ENCODE results near the gene ZNF354C. TPM values are rescaled to one million over a fixed set of nuclear protein-coding genes. Genes with fewer than 3 reads are reported as not detected.

The ZNF354C gene
- total RNA-seq, 1 donor from 2014 or later, result 7.1 TPM

GRCh38 chr5:179125789-179126505, 65.8 kb downstream of the ZNF354C start:
- H3K9me3 Mint-ChIP-seq, result no peaks in the 10 kb centered on the region
- no peak overlapping the region for H3K4me3 Mint-ChIP-seq
- H3K27me3 Mint-ChIP-seq, result no peaks in the 10 kb centered on the region
- no peak for DNase-seq
- CTCF ChIA-PET, result no interaction called here
- POLR2A ChIA-PET, result no interaction called here
- H3K27ac Mint-ChIP-seq, result no peak overlapping the region
- H3K36me3 Mint-ChIP-seq (ENCODE audit: low read depth), result no peaks in the 10 kb centered on the region
- H3K4me1 Mint-ChIP-seq, result no peaks in the 10 kb centered on the region
- no peak for ATAC-seq (ENCODE audit: low read depth)
- no peak for TF ChIP-seq CTCF (IDR thresholded peaks at IDR 0.05)
- intact Hi-C loops (cut with micrococcal nuclease), result no loop called here

GRCh38 chr5:179126506-179126991, 66.4 kb downstream of the ZNF354C start:
- no peaks in the 10 kb centered on the region for H3K4me1 Mint-ChIP-seq
- no peaks in the 10 kb centered on the region for H3K9me3 Mint-ChIP-seq
- H3K27me3 Mint-ChIP-seq, result no peaks in the 10 kb centered on the region
- ATAC-seq (ENCODE audit: low read depth) (no peak), DNase-seq (no peak)
- ChIA-PET POLR2A (no interaction called here), CTCF (no interaction called here)
- H3K36me3 Mint-ChIP-seq (ENCODE audit: low read depth), result no peaks in the 10 kb centered on the region
- intact Hi-C loops (cut with micrococcal nuclease), result no loop called here
- H3K4me3 Mint-ChIP-seq, result no peak overlapping the region
- no peak for TF ChIP-seq CTCF (IDR thresholded peaks at IDR 0.05)
- H3K27ac Mint-ChIP-seq, result no peak overlapping the region

- Mint-ChIP-seq H3K27me3 (no peaks in the 10 kb centered on the region), H3K4me3 (no peak overlapping the region), H3K36me3 (ENCODE audit: low read depth) (no peaks in the 10 kb centered on the region), H3K27ac (no peak overlapping the region), H3K4me1 (no peaks in the 10 kb centered on the region), H3K9me3 (no peaks in the 10 kb centered on the region)
- no peak for TF ChIP-seq CTCF (IDR thresholded peaks at IDR 0.05)
- ATAC-seq (ENCODE audit: low read depth) (no peak), DNase-seq (no peak)
- ChIA-PET CTCF (no interaction called here), POLR2A (no interaction called here)
- intact Hi-C loops (cut with micrococcal nuclease), result no loop called here
These were observed 67.2 kb downstream of the ZNF354C start for GRCh38 chr5:179127136-179128040.

- no peak for TF ChIP-seq CTCF (IDR thresholded peaks at IDR 0.05)
- no peak for DNase-seq
- intact Hi-C loops (cut with micrococcal nuclease), result no loop called here
- Mint-ChIP-seq H3K9me3 (no peaks in the 10 kb centered on the region), H3K4me1 (no peaks in the 10 kb centered on the region), H3K36me3 (ENCODE audit: low read depth) (no peaks in the 10 kb centered on the region), H3K27me3 (no peaks in the 10 kb centered on the region), H3K4me3 (no peak overlapping the region), H3K27ac (no peak overlapping the region)
- no peak for ATAC-seq (ENCODE audit: low read depth)
- ChIA-PET POLR2A (no interaction called here), CTCF (no interaction called here)
These were observed 67.8 kb downstream of the ZNF354C start for GRCh38 chr5:179128041-179128365.

GRCh38 chr5:179128976-179129375, 68.8 kb downstream of the ZNF354C start:
- POLR2A ChIA-PET, result no interaction called here
- Mint-ChIP-seq H3K4me3 (no peak overlapping the region), H3K36me3 (ENCODE audit: low read depth) (no peaks in the 10 kb centered on the region), H3K27ac (no peak overlapping the region), H3K9me3 (no peaks in the 10 kb centered on the region), H3K4me1 (no peaks in the 10 kb centered on the region), H3K27me3 (no peaks in the 10 kb centered on the region)
- no peak for TF ChIP-seq CTCF (IDR thresholded peaks at IDR 0.05)
- ATAC-seq (ENCODE audit: low read depth) (no peak), DNase-seq (no peak)
- CTCF ChIA-PET, result no interaction called here
- intact Hi-C loops (cut with micrococcal nuclease), result no loop called here
